Measurements from ENCODE around the gene VPS37D.

GRCh38 chr7:73633323-73633722 lies 34.3 kb upstream of the VPS37D start:
- no peak for TF ChIP-seq ZNF138 (CRISPR knock-in tag; conservative IDR thresholded peaks at IDR 0.05)
- no peak for TF ChIP-seq FOXJ3 (CRISPR knock-in tag; IDR thresholded peaks at IDR 0.05; ENCODE audit: borderline replicate concordance)
- TF ChIP-seq CTCF (IDR thresholded peaks at IDR 0.05): no peak
- no peak for TF ChIP-seq SP1 (CRISPR knock-in tag; conservative IDR thresholded peaks at IDR 0.05)

All from WTC11 (cell line).